Tibial nerve (tissue), 4 donors: ENCODE results near the gene AMBRA1. TPM values are rescaled to one million over a fixed set of nuclear protein-coding genes. Genes with fewer than 3 reads are reported as not detected.

Experiments
- DNase-seq, 2 donors: peaks; one replicate each; pipeline ENCODE4 v3.0.0-alpha.2; 2019; ENCODE audit warnings: low spot score in 2 of 2
- H3K27ac ChIP-seq, 4 donors: fragments of 200-600 bp; sonication (generic) in 3 of 4; one replicate each; pipeline ENCODE4 v1.5.1; 2017 to 2019; ENCODE audit warnings: mild to moderate bottlenecking in 1 of 4
- H3K27me3 ChIP-seq, 2 donors: fragments of 200-600 bp; sonication (generic) in 1 of 2; one replicate each; pipeline versions ENCODE4 v1.5.1 to v1.6.0; 2017 to 2019
- H3K36me3 ChIP-seq, 3 donors: fragments of 200-600 bp; sonication (generic); one replicate each; pipeline ENCODE4 v1.5.1; 2018 to 2019
- H3K4me1 ChIP-seq, 4 donors: fragments of 200-600 bp; sonication (generic) in 3 of 4; one replicate each; pipeline ENCODE4 v1.5.1; 2017 to 2019
- H3K4me3 ChIP-seq, 4 donors: fragments of 200-600 bp; sonication (generic) in 3 of 4; one replicate each; pipeline ENCODE4 v1.5.1; 2017 to 2019; ENCODE audit warnings: mild to moderate bottlenecking in 1 of 4, moderate library complexity in 1 of 4
- H3K9me3 ChIP-seq, 4 donors: fragments of 200-600 bp; sonication (generic) in 3 of 4; one replicate each; pipeline ENCODE4 v1.5.1; 2017 to 2019
- CTCF ChIP-seq, 5 experiments: fragments of 200-600 bp in 3 of 5; fragments of 450-650 bp in 2 of 5; sonication (generic) in 3 of 5; IDR thresholded peaks; one replicate each; pipeline ENCODE4 v1.5.1; 2016 to 2019; ENCODE audit warnings: antibody characterized with exemption in 5 of 5, mild to moderate bottlenecking in 3 of 5, moderate library complexity in 2 of 5
- EP300 ChIP-seq, 2 donors: sonication (generic); formaldehyde crosslinking; IDR thresholded peaks; one replicate each; pipeline ENCODE4 v1.6.1; 2017; ENCODE audit warnings: antibody characterized with exemption in 2 of 2, mild to moderate bottlenecking in 1 of 2
- POLR2A ChIP-seq, 2 donors: fragments of 450-650 bp; IDR thresholded peaks; one replicate each; pipeline ENCODE4 v1.6.1; 2017; ENCODE audit warnings: antibody characterized with exemption in 2 of 2, mild to moderate bottlenecking in 2 of 2, moderate library complexity in 2 of 2
- WGBS, 2 donors: methylation state at CpG; one replicate each; pipeline ENCODE4 v1.1.5; 2018; 5-methylcytosine and 5-hydroxymethylcytosine counted together
- total RNA-seq, 4 donors: library from RNA; depleted of rRNA; stranded (reverse); fragments of >200 nt; gene quantifications; one replicate each; pipeline ENCODE4 v1.1.0, GENCODE V29; 2016

AMBRA1 gene
- total RNA-seq, 4 donors from 2014 or later = 31.0 to 43.7 (median 35.8) TPM

GRCh38 chr11:46386674-46387073, 207.1 kb downstream of the AMBRA1 start:
- H3K36me3 ChIP-seq = no peaks in the 10 kb centered on the region
- no peaks in the 10 kb centered on the region for H3K9me3 ChIP-seq
- WGBS, 2 donors = 85 to 95% methylated on average over 4 of the region's 4 CpGs
- H3K4me3 ChIP-seq = no peak overlapping the region
- DNase-seq = no peak
- H3K27me3 ChIP-seq = peaks cover 5 to 64% of the 10 kb centered on the region in 2 donors
- no peak overlapping the region for H3K27ac ChIP-seq
- TF ChIP-seq EP300 (IDR thresholded peaks at IDR 0.05) = no peak
- no peak for TF ChIP-seq CTCF (IDR thresholded peaks at IDR 0.05)
- TF ChIP-seq POLR2A (IDR thresholded peaks at IDR 0.05) = no peak
- peaks cover 0 to 53% (median 29%) of the 10 kb centered on the region in 4 donors for H3K4me1 ChIP-seq

GRCh38 chr11:46386005-46386578, 207.7 kb downstream of the AMBRA1 start:
- Histone ChIP-seq H3K9me3 (no peaks in the 10 kb centered on the region), H3K27me3 (peaks cover 5 to 60% of the 10 kb centered on the region in 2 donors), H3K4me1 (peaks cover 0 to 49% (median 27%) of the 10 kb centered on the region in 4 donors), H3K4me3 (no peak overlapping the region), H3K27ac (no peak overlapping the region), H3K36me3 (no peaks in the 10 kb centered on the region)
- 94% methylated on average over 25 of the region's 25 CpGs for WGBS, 2 donors
- TF ChIP-seq POLR2A (IDR thresholded peaks at IDR 0.05) (no peak), EP300 (IDR thresholded peaks at IDR 0.05) (no peak), CTCF (IDR thresholded peaks at IDR 0.05) (no peak)
- DNase-seq = no peak

GRCh38 chr11:46385169-46386004, 208.4 kb downstream of the AMBRA1 start:
- WGBS, 2 donors = 93 to 94% methylated on average over 25 to 36 of the region's 47 CpGs
- Histone ChIP-seq H3K9me3 (no peaks in the 10 kb centered on the region), H3K4me3 (no peak overlapping the region), H3K27me3 (peaks cover 3 to 53% of the 10 kb centered on the region in 2 donors), H3K27ac (no peak overlapping the region), H3K36me3 (no peaks in the 10 kb centered on the region), H3K4me1 (peaks cover 0 to 48% (median 25%) of the 10 kb centered on the region in 4 donors)
- TF ChIP-seq CTCF (IDR thresholded peaks at IDR 0.05) (no peak), EP300 (IDR thresholded peaks at IDR 0.05) (no peak), POLR2A (IDR thresholded peaks at IDR 0.05) (no peak)
- no peak for DNase-seq

- peaks cover 0 to 45% (median 18%) of the 10 kb centered on the region in 4 donors for H3K4me1 ChIP-seq
- H3K27ac ChIP-seq = no peak overlapping the region
- no peaks in the 10 kb centered on the region for H3K36me3 ChIP-seq
- no peak for DNase-seq
- 82 to 91% methylated on average over 12 of the region's 12 CpGs for WGBS, 2 donors
- TF ChIP-seq POLR2A (IDR thresholded peaks at IDR 0.05) (no peak), CTCF (IDR thresholded peaks at IDR 0.05) (no peak), EP300 (IDR thresholded peaks at IDR 0.05) (no peak)
- no peaks in the 10 kb centered on the region for H3K9me3 ChIP-seq
- H3K27me3 ChIP-seq = peaks cover 0 to 41% of the 10 kb centered on the region in 2 donors
- no peak overlapping the region for H3K4me3 ChIP-seq
Measured at GRCh38 chr11:46383974-46384701, 209.7 kb downstream of the AMBRA1 start.
